ENCODE data around the gene ARSA.
"Not testable (repeated sequence)": the region's sequence is repeated elsewhere in the genome, so short reads cannot be mapped to it uniquely, and the experiment has no call there.

ARSA gene

DNA sequence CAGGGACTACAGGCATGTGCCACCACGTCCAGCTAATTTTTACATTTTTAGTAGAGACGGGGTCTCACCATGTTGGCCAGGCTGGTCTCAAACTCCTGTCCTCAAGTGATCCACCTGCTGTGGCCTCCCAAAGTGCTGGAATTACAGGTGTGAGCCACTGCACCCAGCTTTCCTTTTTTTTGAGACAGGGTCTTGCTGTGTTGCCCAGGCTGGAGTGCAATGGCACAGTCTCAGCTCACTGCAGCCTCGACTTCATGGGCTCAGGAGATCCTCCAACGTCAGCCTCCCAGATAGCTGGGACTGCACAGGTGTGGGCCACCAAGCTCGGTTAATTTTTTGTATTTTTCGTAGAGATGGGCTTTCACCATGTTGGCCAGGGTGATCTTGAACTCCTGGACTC lies 26.7 kb upstream of the ARSA start:
- DNase-seq: not testable (repeated sequence)

DNA sequence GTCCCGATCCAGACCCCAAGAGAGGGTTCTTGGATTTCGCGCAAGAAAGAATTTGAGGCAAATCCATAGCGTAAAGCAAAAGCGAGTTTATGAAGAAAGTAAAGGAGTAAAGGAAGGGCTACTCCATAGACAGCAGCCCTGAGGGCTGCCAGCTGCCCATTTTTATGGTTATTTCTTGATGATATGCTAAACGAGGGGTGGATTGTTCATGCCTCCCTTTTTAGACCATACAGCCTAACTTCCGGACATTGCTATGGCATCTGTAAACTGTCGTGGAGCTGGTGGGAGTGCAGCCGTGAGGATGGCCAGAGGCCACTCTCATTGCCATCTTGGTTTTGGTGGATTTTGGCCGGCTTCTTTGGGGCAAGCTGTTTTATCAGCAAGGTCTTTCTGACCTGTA lies 25.3 kb upstream of the ARSA start:
- DNase-seq: no peak

DNA sequence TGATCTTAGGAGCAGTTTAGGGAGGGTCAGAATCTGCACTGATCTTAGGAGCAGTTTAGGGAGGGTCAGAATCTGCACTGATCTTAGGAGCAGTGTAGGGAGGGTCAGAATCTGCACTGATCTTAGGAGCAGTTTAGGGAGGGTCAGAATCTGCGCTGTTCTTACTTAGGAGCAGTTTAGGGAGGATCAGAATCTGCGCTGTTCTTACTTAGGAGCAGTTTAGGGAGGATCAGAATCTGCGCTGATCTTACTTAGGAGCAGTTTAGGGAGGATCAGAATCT lies 15.8 kb upstream of the ARSA start:
- DNase-seq: not testable (repeated sequence)

DNA sequence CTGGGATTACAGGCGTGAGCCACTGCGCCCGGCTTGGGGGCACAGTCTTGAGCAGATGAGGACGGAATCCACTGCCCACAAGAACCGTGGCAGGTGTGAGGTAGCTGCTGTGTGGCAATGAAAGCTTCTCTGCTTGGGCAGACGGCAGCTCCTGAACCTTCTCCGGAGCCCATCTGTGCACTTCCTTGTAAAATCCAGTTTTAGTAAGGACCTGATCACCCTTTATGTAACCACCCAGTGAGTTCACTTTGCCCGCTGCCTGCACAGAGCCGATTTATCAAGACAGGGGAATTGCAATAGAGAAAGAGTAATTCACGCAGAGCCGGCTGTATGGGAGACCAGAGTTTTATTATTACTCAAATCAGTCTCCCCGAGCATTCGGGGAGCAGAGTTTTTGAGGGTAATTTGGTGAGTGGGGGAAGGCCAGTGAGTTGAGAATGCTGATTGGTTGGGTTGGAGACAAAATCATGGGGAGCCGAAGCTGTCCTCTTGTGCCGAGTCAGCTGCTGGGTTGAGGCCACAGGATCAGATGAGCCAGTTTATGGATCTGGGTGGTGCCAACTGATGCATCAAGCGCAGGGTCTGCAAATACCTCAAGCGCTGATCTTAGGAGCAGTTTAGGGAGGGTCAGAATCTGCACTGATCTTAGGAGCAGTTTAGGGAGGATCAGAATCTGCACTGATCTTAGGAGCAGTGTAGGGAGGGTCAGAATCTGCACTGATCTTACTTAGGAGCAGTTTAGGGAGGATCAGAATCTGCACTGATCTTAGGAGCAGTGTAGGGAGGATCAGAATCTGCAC lies 15.3 kb upstream of the ARSA start:
- DNase-seq: not testable (repeated sequence)

DNA sequence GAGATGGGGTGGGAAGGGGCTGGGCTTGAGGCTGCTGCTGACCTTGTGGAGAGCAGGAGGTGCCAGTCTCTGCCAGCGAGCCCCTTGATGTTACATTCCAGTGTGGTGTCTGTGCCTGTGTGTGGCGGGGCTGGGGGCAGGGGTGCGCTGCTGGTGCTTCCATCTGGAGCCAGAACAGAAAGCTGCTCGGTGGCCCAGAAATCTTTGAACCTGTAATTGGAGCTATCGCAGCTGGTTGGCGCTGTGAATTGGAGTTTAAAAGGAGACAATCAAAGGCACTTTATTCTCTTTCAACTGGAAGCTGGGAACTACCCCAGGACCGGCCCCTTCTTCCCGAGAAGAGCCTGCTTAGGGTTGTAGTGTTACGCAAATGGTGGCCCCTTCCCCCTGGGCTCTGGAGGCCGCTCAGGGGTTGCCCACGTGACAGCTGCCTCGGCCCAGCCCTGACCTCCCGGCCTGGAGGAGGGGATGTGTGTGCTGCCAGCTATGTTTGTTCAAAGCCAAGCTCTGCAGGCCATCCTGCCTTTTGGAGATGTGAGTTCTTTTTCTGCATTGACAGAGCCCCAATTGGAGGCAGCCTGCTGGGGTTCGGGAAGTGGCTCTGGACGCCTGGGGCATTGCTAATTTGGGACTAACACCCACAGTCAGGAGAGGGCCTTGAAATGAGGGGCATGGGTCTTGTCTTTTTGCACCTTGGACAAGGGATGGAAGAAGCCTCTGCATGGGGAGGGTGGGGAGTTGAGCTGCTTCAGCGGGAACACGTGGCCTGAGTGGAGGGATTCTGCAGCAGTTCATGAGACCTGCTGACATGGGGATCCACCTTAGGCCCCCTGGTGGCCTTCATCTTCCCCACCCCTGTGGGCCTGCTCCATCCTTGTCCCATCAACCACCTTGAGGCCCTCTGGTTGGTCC lies 14.0 kb upstream of the ARSA start:
- no peak for DNase-seq

- DNase-seq: no peak
Measured at GRCh38 chr22:50640857-50641647, 13.1 kb upstream of the ARSA start.

- DNase-seq: not testable (repeated sequence)
Measured at GRCh38 chr22:50640296-50640695, 12.3 kb upstream of the ARSA start.

DNA sequence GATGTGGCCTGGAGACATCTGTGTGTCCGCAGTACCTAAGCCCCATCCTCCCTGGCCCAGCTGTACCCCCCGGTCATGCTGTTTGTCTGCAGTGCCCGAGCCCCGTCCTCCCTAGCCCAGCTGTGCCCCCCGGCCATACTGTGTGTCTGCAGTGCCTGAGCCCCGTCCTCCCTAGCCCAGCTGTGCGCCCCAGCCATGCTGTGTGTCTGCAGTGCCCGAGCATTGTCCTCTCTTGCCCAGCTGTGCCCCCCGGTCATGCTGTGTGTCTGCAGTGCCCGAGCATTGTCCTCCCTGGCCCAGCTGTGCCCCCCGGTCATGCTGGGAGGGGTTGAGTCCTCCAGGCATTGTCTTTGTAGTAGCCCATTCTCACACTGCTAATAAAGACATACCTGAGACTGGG lies 7.6 kb upstream of the ARSA start:
- no peak for DNase-seq

- DNase-seq: no peak
Measured at GRCh38 chr22:50633771-50634170, 5.8 kb upstream of the ARSA start.

- no peak for DNase-seq
Measured at GRCh38 chr22:50633086-50633485, 5.1 kb upstream of the ARSA start.

- no peak for DNase-seq
Measured at GRCh38 chr22:50630376-50630775, 2.4 kb upstream of the ARSA start.

DNA sequence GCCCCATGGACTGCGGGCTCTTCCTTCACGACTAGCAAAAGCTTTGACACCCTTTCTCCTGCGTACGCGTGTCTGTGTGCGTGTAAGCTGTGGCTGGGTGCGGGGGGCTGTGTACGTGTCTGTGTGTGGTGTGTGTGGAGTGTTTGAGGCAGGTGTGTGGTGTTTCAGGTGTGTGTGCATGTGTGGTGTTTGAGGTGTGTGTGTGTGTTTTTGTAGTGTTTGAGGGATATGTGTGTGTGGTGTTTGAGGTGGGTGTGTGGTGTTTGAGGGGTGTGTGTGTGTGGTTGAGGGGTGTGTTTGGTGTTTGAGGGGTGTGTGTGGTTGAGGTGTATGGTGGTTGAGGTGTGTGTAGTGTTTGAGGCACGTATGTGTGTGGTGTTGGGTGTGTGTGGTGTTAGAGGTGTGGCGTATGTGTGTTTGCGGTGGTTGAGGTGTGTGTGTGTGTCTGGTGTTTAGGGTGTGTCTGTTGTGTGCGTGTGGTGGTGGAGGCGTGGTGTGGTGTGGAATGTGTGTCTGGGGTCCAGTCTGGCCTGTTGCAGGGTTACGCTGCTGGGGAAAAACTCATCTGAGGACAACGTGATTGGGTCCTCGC lies 687 bp upstream of the ARSA start:
- DNase-seq: no peak

- no peak for DNase-seq
Measured at GRCh38 chr22:50626850-50627641, 906 bp downstream of the ARSA start.

GRCh38 chr22:50626314-50626849 lies 1.6 kb downstream of the ARSA start:
- no peak for DNase-seq

DNA sequence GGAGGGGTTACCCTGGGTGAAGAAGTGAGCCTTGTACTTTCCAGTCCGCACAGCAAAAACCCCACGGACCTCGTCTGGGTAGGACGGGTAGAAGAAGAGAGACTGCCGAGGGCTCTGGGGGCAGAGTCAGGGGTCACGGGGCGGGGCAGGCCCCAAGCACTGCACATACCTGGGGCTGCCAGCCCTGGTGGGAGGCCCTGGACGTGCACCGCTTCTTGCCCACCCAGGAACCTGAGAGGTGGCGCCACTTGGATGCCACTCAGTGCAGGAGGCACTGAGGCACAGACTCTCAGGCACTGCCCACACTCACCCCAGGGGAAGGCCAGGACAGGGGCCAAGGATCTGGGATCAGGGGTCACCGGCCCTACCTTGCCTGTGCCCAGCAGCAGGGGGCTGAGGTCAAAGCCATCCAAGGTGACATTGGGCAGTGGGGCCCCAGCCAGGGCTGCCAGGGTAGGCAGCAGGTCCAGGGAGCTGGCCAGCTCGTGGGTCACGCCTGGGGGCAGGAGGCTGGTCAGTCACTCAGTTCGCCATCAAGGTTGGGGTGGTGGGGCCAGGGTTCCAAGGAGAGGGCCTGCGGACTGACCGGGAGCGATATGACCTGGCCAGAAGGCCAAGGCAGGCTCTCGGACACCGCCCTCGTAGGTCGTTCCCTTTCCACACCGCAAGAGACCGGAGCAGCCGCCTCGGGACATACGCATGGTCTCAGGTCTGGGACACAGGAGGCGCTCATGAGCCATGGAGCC lies 2.2 kb downstream of the ARSA start:
- no peak for DNase-seq

DNA sequence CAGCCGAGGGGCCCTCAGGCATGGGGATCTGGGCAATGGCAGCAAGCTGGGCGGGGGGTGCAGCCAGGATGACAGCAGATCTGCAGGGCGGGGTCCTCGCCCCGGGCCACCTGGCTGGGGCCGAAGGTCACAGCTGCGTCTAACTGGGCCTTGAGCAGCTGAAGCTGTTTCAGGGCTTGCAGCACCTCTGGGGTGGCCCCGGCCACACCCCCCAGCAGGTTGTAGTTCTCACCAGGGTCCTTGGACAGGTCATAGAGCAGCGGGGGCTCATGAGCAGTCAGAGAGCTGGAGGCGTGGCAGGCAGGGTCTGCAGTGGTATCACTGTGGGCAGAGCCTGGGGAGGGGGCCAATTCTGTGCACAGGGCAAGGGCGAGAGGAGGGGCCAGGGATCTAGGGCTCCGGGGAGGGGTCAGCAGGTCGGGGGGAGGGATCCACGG lies 2.8 kb downstream of the ARSA start:
- no peak for DNase-seq

DNA sequence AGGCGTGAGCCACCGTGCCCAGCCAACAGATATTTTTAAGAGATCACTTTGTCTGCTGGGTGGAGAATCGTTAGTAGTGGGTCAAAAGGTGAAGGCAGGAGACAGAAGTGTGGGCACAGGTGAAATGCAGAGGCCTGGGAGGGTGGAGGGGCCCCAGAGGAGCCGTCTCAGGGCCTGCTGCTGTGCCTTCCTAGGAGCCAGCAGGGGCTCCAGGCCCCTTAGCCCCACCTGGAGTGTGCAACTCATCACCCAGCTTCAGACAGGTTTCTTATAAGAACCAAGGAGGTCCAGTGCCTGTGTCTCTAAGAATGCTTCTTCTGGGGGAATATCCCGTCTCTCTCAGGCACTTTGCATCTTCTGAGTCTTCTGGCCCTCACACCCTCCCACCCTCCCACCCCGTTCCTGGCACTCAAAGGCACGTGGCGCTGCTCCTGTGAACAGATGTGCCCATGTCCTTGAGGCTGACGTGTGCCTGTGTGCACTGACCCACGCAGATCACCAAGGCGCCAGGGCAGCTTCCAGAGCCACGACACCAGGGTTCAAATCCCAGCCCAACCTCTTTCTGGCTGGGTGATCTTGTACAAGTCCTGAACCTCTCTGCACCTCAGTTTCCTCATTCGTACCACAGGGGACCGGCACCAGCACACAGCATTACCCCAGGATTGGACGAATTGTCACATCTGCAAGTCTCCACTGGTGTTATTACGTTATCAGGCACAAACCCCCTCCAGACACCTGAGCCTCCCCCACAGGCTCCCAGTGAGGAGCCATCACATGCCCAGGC lies 3.4 kb downstream of the ARSA start:
- no peak for DNase-seq

DNA sequence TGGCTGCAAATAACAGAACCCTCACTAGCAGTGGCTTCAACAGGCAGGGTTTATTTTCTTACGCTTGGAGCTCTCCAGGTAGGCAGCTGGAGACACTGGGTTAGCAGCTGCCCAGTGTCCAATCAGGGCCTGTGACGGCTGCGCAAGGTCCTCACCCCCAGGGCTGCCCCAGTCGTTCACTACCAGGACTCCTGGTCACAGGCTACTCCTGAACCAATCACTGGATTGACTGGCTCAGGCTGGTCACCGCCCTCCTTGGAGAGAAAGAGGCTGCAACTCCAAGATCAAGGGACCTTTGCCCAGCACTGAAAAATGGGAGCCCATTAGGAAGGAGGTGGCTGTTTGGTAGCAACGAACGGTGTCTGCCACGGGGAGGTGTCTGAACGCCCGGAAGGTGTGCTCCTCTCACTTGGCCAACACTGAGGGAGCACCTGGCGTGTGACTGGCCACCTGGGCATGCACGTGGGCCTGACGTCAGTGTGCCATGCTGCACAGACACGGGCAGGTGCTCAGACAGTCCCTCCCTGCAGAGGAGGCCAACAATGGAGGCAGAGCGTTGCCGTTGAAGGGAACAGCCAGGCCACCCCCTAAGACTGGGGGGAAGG lies 5.1 kb downstream of the ARSA start:
- DNase-seq: no peak

- DNase-seq: no peak
Measured at GRCh38 chr22:50621948-50622722, 5.8 kb downstream of the ARSA start.

All from NCI-H226 (cell line).